Pancreas (tissue), 10 donors: ENCODE data around the gene FRMPD4. TPM values are rescaled to one million over a fixed set of nuclear protein-coding genes. Genes with fewer than 3 reads are reported as not detected.

Source experiments
- ATAC-seq, 4 donors: fragments of 200-7000 bp; cut with Tn5 transposase; one replicate each; pipeline versions ENCODE4 v1.8.0 to v1.9.1; 2020; ENCODE audit warnings: mild to moderate bottlenecking in 4 of 4, moderate library complexity in 4 of 4
- DNase-seq, 6 donors: peaks; one replicate each; pipeline ENCODE4 v3.0.0-alpha.2; 2020
- FAIRE-seq: peaks from 2 replicates; lab custom pipeline; 2012; peaks lifted over from hg19 to GRCh38; lab: Jason Lieb, UNC
- H3K27ac ChIP-seq, 4 donors: fragments of 200-600 bp; sonication (generic); 1 replicate in 3 of 4; 2 replicates in 1 of 4; pipeline versions ENCODE4 v1.5.0 to v1.8.0; 2020
- H3K27me3 ChIP-seq, 4 donors: fragments of 200-600 bp; one replicate each; pipeline ENCODE4 v1.8.0; 2021
- H3K36me3 ChIP-seq, 3 donors: fragments of 200-600 bp; sonication (generic) in 1 of 3; one replicate each; pipeline versions ENCODE4 v1.5.0 to v1.8.0; 2020 to 2021
- H3K4me1 ChIP-seq, 3 donors: fragments of 200-600 bp; one replicate each; pipeline ENCODE4 v1.8.0; 2021
- H3K4me3 ChIP-seq, 4 donors: fragments of 200-600 bp; sonication (generic) in 2 of 4; one replicate each; pipeline versions ENCODE4 v1.5.0 to v1.8.0; 2020 to 2021
- H3K9me3 ChIP-seq, 4 donors: fragments of 200-600 bp; one replicate each; pipeline ENCODE4 v1.8.0; 2021
- CTCF ChIP-seq, 4 donors: fragments of 200-600 bp; sonication (generic) in 3 of 4; IDR thresholded peaks; one replicate each; pipeline versions ENCODE4 v1.5.0 to v1.8.0; 2021; ENCODE audit warnings: antibody characterized with exemption in 4 of 4
- WGBS, 2 donors: extraction: QIAGEN DNeasy Blood & Tissue Kit; methylation state at CpG; one replicate each; pipeline ENCODE4 v1.1.7; 2013; 5-methylcytosine and 5-hydroxymethylcytosine counted together
- intact Hi-C, 3 donors: fragments of 100-400 bp; cut with DNase I; formaldehyde crosslinking; loops; one replicate each; pipeline versions ENCODE4 v1.11.1 to v1.14.2; 2022
- polyA plus RNA-seq, 2 donors: library from polyadenylated mRNA; stranded (reverse); fragments of 200-250 nt; gene quantifications; one replicate each; pipeline ENCODE4 v1.2.3, GENCODE V29; 2013
- total RNA-seq, 6 donors: library from RNA; stranded (reverse); fragmentation: NEBNext Ultra II Directional in 4 of 6; extraction: Animal tissue kit (Norgen Biotek cat#: 25700) in 4 of 6; gene quantifications; one replicate each; pipeline versions ENCODE4 v1.2.1 to v1.2.4, GENCODE V29; 2021 to 2023
- donor health status: healthy with polysubstance abuse.
- donor health status: DM: no; HTN: no; CAD: no; lungs with moderate emphysema.
- donor health status: DM: no; HTN: no; CAD: no.
- donor health status: control.
- donor health status: control.
- donor health status: Bipolar disorder and iron deficiency.
- donor health status: DM: yes; HTN: yes; CAD: no.
- donor health status: DM: no; HTN: no; CAD: no.
- donor health status: DM: no; HTN: no; CAD: no.
- donor health status: DM: yes; HTN: yes; CAD: no.

The FRMPD4 gene
- total and polyA plus RNA-seq, 8 donors: 0.03 to 0.23 (median 0.06) TPM; not detected in 1

DNA sequence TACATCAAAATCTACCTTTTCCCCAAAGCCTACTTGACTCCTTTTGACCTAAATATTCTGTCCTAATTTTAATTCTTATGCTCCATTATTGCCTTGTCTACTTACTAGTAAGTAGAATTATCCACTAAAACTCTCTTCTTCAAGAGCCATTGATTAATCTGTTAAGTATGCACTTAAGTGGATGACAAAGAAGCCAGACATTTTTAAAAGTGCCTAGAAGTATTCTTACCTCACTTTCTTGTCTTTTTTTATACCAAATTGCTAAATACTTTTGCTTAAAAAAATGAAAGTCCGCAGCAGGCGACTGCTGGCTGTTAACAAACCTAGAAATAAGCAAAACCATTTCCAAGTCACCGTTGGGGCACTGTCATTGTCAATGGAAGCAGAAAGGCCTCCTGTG lies 20.1 kb upstream of the FRMPD4 start:
- FAIRE-seq: peak; percentile 71

DNA sequence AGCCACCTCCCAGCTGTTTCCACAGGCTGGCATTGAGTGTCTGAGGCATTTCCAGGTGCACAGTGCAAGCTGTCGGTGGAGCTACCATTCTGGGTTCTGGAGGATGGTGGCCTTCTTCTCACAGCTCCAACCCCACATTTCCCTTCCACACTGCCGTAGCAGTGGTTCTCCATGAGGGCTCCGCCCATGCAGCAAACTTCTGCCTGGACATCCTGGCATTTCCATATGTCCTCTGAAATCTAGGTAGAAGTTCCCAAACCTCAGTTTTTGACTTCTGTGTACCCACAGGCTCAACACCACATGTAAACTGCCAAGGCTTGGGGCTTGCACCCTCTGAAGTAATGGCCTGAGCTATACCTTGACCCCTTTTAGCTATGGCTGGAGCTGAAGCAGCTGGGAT lies 10.3 kb upstream of the FRMPD4 start:
- Histone ChIP-seq H3K4me3 (no peak overlapping the region), H3K36me3 (no peaks in the 10 kb centered on the region), H3K27ac (no peak overlapping the region), H3K4me1 (no peaks in the 10 kb centered on the region), H3K9me3 (no peaks in the 10 kb centered on the region), H3K27me3 (no peaks in the 10 kb centered on the region)
- DNase-seq: no peak
- FAIRE-seq: no peak
- no peak for ATAC-seq
- WGBS, 2 donors: 80 to 83% methylated on average over 3 of the region's 3 CpGs
- no peak for TF ChIP-seq CTCF (IDR thresholded peaks at IDR 0.05)
- intact Hi-C loops: no loop called here

More for the DNA sequence above, 20.1 kb upstream of the FRMPD4 start:
- no peak for TF ChIP-seq CTCF (IDR thresholded peaks at IDR 0.05)
- no peak overlapping the region for H3K27ac ChIP-seq
- H3K4me3 ChIP-seq: no peak overlapping the region
- DNase-seq: no peak
- H3K4me1 ChIP-seq: no peaks in the 10 kb centered on the region
- ATAC-seq: no peak
- H3K36me3 ChIP-seq: no peaks in the 10 kb centered on the region
- intact Hi-C loops: no loop called here
- WGBS, 2 donors: 53 to 58% methylated on average over 3 of the region's 3 CpGs
- no peaks in the 10 kb centered on the region for H3K27me3 ChIP-seq
- no peaks in the 10 kb centered on the region for H3K9me3 ChIP-seq

DNA sequence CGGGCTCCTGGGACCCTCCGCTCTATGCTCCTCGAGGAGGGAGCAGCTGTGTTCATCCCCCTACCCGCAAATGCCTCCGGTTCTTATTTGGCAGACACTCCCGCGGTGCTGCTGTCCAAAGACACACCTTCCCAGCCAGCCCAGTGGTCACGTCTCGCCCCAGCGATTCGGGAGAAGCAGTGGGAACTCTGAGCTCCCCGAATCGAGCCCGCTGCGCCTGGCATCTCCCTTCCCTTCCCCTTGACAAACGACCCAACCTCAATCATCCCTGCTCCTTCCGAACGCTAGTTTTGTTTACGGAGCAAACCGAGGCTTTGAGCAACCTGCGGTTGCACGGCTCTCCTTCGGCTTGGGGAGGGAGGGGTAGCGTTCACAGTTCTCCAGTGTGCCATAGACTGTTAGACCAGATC lies 317 bp upstream of the FRMPD4 start:
- no peak for TF ChIP-seq CTCF (IDR thresholded peaks at IDR 0.05)
- Histone ChIP-seq H3K9me3 (no peaks in the 10 kb centered on the region), H3K4me3 (peak overlapping the region in 1 of 4 donors; percentile 20), H3K4me1 (no peaks in the 10 kb centered on the region), H3K36me3 (no peaks in the 10 kb centered on the region), H3K27ac (no peak overlapping the region), H3K27me3 (peaks cover 0 to 20% (median 0%) of the 10 kb centered on the region in 4 donors)
- intact Hi-C loops: no loop called here
- whole genome bisulfite sequencing, 2 donors: 1 to 12% methylated on average over 24 of the region's 24 CpGs
- ATAC-seq (peak in 1 of 4 donors; percentile 45), FAIRE-seq (no peak), DNase-seq (peak in 1 of 6 donors; percentile 46)

DNA sequence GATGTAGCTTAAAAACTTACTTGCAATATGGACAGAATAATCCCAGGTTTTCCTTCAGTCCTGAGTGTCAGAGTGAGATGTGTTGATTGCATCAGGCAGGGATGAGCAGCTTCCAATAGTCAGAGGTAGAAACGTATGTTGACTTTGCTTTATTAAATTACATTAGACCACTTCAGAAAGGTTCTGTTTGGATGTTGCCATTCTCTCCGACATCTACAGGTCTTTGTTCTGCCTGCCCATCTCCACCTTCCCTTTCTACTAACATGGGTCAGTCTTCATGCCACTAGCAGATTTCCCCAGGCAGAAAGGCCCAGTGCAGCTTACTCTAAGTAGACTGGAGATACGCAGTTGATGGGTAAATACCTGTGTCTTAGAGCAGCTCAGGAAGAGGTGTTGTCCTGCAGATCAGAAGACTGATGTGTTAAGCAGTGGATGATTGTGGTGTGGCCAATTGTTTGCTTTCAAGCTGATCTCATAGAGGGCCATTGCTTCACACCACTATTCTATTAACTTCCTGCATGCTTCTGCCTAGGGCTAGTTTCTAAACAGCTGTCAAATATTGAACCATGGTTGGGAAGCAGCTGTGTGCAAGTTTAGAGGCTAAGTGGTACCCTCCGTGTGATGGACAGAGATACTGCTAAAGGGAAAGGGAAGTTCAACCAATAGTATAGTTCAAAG lies 1.8 kb downstream of the FRMPD4 start:
- H3K9me3 ChIP-seq: no peaks in the 10 kb centered on the region
- FAIRE-seq (no peak), ATAC-seq (no peak), DNase-seq (no peak)
- no peaks in the 10 kb centered on the region for H3K4me1 ChIP-seq
- WGBS, 2 donors: 49 to 52% methylated on average over 4 of the region's 4 CpGs
- no peak for TF ChIP-seq CTCF (IDR thresholded peaks at IDR 0.05)
- H3K36me3 ChIP-seq: no peaks in the 10 kb centered on the region
- no peak overlapping the region for H3K27ac ChIP-seq
- peaks cover 0 to 11% (median 0%) of the 10 kb centered on the region in 4 donors for H3K27me3 ChIP-seq
- intact Hi-C loops: no loop called here
- H3K4me3 ChIP-seq: no peak overlapping the region

DNA sequence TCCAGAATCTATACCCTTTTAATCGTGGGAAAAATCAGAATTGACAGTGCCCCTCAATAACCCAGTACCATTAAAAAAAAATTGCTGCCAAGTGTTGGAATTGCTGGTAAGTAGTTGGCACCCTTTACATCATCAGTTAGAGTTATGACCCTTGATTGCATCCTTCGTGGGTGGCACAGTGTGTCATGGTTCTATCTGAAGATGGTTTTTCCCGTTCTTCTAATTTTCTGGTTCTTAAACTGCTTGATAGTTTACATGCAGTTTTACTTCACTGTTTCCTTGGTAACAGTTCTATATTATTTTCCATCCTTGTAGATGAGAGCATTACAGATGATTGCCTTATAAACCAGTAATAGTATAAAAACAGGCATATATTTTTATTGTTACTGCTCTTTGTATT lies 3.2 kb downstream of the FRMPD4 start:
- intact Hi-C loops: no loop called here
- 50 to 52% methylated on average over 3 of the region's 3 CpGs for WGBS, 2 donors
- peaks cover 0 to 11% (median 0%) of the 10 kb centered on the region in 4 donors for H3K27me3 ChIP-seq
- no peak for TF ChIP-seq CTCF (IDR thresholded peaks at IDR 0.05)
- H3K27ac ChIP-seq: no peak overlapping the region
- ATAC-seq (no peak), FAIRE-seq (no peak), DNase-seq (no peak)
- H3K36me3 ChIP-seq: no peaks in the 10 kb centered on the region
- H3K9me3 ChIP-seq: no peaks in the 10 kb centered on the region
- no peak overlapping the region for H3K4me3 ChIP-seq
- no peaks in the 10 kb centered on the region for H3K4me1 ChIP-seq
